Camera-type eye (tissue), 1 donor: Measurements from ENCODE around the gene SWT1. TPM values are rescaled to one million over a fixed set of nuclear protein-coding genes. Genes with fewer than 3 reads are reported as not detected.

Source experiments
- total RNA-seq: library from RNA; depleted of rRNA; stranded (reverse); fragments of >200 nt; gene quantifications from one replicate; pipeline ENCODE4 v1.2.3, GENCODE V29; 2014

Gene SWT1, protein sequence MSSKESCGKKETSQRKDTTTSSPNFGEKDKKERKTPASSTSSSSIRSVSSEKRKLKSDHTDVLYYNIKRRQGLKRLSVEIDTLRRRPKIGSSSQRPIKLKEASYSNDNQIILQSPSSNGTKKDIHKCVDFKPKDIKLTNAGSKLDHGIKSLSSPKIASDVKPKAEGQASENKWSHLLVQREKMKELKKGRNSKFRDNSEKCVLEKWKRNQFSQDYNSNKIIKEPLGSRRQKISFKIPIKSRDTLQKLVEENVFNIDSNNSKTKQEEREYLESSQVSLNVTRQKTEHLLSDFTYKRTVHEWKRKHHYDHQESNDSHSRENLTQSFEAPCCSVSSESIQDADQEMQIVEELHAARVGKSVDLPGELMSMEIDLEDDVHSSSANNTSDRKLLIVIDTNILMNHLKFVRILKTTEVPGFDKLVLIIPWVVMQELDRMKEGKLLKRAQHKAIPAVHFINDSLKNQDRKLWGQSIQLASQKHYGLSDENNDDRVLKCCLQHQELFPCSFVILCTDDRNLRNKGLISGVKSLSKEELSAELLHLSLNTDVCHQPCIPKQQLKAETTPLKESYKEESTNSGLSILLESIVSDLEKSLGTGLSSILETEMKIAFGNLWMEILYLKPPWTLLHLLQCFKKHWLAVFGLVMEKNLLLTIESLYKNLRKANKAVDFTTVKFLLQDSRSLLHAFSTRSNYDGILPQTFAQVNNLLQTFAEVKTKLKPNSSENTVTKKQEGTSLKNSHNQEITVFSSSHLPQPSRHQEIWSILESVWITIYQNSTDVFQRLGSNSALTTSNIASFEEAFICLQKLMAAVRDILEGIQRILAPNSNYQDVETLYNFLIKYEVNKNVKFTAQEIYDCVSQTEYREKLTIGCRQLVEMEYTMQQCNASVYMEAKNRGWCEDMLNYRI
- total RNA-seq: 19.8 TPM

DNA sequence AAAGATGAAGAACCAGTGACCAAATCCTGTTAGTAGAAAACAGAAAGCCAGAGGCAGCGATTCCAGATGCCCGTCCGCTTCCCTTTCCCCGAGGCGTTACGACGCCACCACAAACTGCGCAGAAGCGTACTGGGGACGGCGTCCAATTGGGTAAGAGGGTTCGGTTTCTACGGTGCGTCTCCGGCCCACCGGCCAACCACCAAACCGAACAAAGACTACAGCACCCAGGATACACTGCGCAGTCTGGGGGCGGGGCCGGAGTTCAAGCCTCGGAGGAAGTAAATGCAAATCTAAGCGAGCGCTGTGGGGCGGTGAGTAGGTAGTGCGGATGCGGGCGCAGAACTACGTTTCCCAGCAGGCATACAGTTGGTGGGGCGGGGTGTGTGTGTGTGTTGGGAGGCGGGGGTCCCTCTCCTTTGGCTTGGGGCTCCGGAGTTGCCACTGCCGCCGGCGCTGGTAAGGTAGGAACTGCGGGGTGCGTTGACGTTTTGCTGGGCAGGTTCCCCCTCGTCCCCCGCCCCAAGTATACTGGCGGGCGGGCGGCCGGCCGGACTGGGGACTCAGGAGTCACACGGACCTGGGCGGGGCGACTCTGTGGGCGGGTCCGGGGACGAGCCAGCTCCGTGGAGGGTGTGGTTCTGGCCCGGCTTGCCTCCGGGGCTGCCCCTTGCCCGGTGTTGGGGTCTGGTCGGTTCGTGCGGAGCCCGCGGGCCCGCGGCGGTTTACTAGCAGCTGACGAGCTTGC is at the start of gene SWT1, which contains the start of gene TRMT1L:
Gene SWT1, plus strand, starts transcription at position 314 of the 745 bp plus-strand sequence. CDS start 3,675 bp downstream, outside the sequence.
Gene TRMT1L, minus strand, starts transcription at position 100 of the 745 bp plus-strand sequence. CDS start 241 bp downstream, outside the sequence.

DNA sequence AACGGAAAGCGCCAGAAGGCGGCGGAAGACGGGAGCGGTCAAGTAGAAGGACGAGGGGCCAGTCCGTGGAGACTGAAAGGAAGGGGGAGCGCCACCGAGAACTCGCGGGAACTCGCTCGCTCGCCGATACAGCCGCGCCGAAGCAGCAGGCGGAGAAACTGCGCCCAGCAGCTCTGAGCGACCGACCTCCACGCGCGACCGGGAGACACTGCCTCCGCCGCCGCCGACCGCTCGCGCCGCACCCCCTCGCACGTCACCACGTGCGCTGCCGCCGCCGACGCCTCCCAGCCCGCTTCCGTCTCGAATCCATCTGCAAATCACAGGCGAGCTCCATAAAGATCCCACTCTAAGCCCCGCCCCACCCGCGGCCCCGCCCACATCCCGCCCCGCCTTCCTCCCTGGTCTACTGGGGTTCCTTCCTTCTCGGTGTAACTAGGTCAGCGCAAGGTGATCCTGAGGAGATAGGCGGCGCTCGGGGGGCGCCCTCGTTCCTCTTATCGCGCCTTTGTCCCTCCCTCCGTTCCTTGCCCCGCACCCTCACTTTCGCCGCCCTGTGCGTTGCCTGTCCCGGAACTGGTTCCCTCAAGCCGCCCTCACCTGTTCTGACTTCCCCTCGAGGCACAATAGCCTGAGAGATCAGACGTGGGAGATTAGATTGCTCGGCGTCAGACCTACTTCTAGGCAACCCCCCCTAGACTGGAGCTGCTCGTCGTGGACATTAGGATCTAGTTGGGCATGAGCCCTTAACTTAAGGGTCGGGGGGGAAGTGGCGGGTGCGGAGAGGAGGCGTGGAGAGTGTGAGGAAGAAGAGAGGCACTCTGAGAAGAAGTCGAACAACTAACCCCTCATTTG is 160.3 kb downstream of the SWT1 start, which contains the start of gene IVNS1ABP:
Gene IVNS1ABP, minus strand, starts transcription at position 210 of the 852 bp plus-strand sequence. CDS start 7,750 bp downstream, outside the sequence.

Other genes with a start within 250 kb of the SWT1 start
- gene NIBAN1, start 182.7 kb upstream of the SWT1 start, total RNA-seq: 46.2 TPM
- 50.1 TPM for gene RNF2, start 111.6 kb upstream of the SWT1 start, total RNA-seq
- gene TRMT1L, start 214 bp upstream of the SWT1 start, total RNA-seq: 30.0 TPM
- gene IVNS1ABP, start 160.1 kb downstream of the SWT1 start, total RNA-seq: 210 TPM